Breast epithelium (tissue), 4 donors: ENCODE data around the gene QSOX2. TPM values are rescaled to one million over a fixed set of nuclear protein-coding genes. Genes with fewer than 3 reads are reported as not detected.

Experiments
- DNase-seq, 2 donors: peaks; one replicate each; pipeline ENCODE4 v3.0.0-alpha.2; 2019; ENCODE audit warnings: low spot score in 2 of 2
- H3K27ac ChIP-seq, 2 donors: fragments of 200-600 bp; sonication (generic) in 1 of 2; one replicate each; pipeline ENCODE4 v1.5.1; 2016 to 2019; ENCODE audit warnings: mild to moderate bottlenecking in 1 of 2
- H3K27me3 ChIP-seq, 2 donors: fragments of 200-600 bp; sonication (generic) in 1 of 2; one replicate each; pipeline versions ENCODE4 v1.5.1 to v1.6.0; 2017 to 2019; ENCODE audit warnings: control low read depth in 1 of 2, mild to moderate bottlenecking in 1 of 2
- H3K36me3 ChIP-seq: fragments of 200-600 bp; one replicate; pipeline ENCODE4 v1.5.1; 2019
- H3K4me1 ChIP-seq, 2 donors: fragments of 200-600 bp; sonication (generic); one replicate each; pipeline ENCODE4 v1.5.1; 2016 to 2019; ENCODE audit warnings: control low read depth in 1 of 2
- H3K4me3 ChIP-seq, 3 donors: fragments of 200-600 bp; sonication (generic); 1 replicate in 2 of 3; 2 replicates in 1 of 3; pipeline ENCODE4 v1.5.1; 2016 to 2019; ENCODE audit warnings: mild to moderate bottlenecking in 3 of 3, moderate library complexity in 2 of 3
- H3K9me3 ChIP-seq, 2 donors: fragments of 200-600 bp; sonication (generic) in 1 of 2; one replicate each; pipeline ENCODE4 v1.5.1; 2016 to 2019; ENCODE audit warnings: control low read depth in 1 of 2
- CTCF ChIP-seq, 3 donors: fragments of 450-650 bp; IDR thresholded peaks; one replicate each; pipeline ENCODE4 v1.5.1; 2016 to 2017; ENCODE audit warnings: antibody characterized with exemption in 3 of 3, mild to moderate bottlenecking in 3 of 3, moderate library complexity in 3 of 3
- POLR2A ChIP-seq: fragments of 450-650 bp; IDR thresholded peaks from one replicate; pipeline ENCODE4 v1.6.1; 2016; ENCODE audit warnings: antibody characterized with exemption, mild to moderate bottlenecking, moderate library complexity
- POLR2AphosphoS5 ChIP-seq, 3 donors: sonication (generic); formaldehyde crosslinking; IDR thresholded peaks; one replicate each; pipeline ENCODE4 v1.6.1; 2017; ENCODE audit warnings: antibody characterized with exemption in 3 of 3
- intact Hi-C: fragments of 100-400 bp; cut with DNase I; formaldehyde crosslinking; loops from one replicate; pipeline ENCODE4 v1.15.1; 2023; ENCODE audit warnings: low total_unique reads
- total RNA-seq, 3 donors: library from RNA; depleted of rRNA; stranded (reverse); fragments of >200 nt; gene quantifications; one replicate each; pipeline ENCODE4 v1.1.0, GENCODE V29; 2016

QSOX2 gene
- total RNA-seq, 3 donors from 2014 or later = 5.6 to 8.8 (median 6.2) TPM

DNA sequence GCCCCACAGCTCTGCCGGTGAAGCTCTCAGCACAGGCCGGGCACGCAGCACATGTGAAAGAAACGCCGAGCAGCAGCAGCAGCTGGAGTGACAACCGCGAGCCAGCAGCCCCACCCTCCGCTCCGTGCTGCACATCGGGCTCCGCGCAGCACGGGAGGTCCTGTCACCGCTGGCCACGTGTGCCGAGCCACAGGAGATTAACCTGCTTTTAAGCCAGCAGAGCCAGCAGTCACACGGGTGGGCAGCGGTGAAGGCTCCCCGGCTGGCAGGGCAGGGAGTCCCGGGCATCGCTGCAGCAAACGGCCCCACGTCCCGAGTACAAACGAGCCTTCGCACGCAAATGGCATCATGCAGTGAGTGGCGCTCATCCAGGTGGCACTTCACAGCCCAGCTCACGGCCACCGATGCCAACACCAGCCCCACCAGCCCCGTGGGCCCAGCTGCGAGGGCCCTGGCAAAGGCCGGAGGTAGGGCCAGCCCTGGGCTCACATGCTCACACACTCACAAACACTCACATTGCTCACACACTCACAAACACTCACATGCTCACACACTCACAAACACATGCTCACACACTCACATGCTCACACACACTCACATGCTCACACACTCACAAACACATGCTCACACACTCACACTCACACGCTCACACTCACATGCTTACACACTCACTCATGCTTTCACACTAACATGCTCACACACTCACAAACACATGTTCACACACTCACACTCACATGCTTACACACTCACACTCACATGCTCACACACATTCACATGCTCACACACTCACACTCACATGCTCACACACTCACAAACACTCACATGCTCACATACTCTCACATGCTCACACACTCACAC lies 47.2 kb upstream of the QSOX2 start:
- H3K4me3 ChIP-seq = no peak overlapping the region
- TF ChIP-seq POLR2A = no peak
- TF ChIP-seq CTCF (IDR thresholded peaks at IDR 0.05) = no peak
- TF ChIP-seq POLR2AphosphoS5 (IDR thresholded peaks at IDR 0.05) = no peak
- intact Hi-C loops = no loop called here
- no peaks in the 10 kb centered on the region for H3K36me3 ChIP-seq
- H3K4me1 ChIP-seq = no peaks in the 10 kb centered on the region
- DNase-seq = no peak
- H3K27ac ChIP-seq = no peak overlapping the region
- no peaks in the 10 kb centered on the region for H3K9me3 ChIP-seq
- H3K27me3 ChIP-seq = peaks cover 4 to 36% of the 10 kb centered on the region in 2 donors

DNA sequence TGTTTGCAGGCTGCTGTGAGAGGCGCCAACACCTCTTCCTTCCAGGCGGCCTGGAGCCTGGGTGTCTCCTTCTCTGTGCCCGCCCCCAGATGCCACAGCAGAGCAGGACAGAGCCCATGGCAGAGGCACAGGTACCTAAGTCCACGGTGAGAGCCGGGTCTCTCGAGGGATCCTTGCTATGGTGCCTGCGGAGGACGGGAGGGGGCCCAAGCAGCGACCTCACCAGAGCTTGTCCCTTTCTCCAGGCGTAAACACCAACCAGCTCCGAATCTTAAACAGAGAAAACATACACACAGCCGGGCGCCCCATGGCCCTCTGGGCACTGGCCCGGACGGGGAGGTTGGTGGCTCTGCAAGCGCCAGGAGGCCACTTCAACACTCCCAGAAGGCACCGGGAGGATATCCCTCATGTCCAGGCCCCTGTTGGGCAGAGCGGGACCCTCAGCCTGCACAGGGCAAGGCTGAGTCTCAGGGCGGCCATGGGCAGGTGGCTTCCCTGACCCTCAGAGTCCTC lies 46.5 kb upstream of the QSOX2 start:
- Histone ChIP-seq H3K27ac (no peak overlapping the region), H3K27me3 (peaks cover 4 to 43% of the 10 kb centered on the region in 2 donors), H3K36me3 (no peaks in the 10 kb centered on the region), H3K4me3 (no peak overlapping the region), H3K4me1 (no peaks in the 10 kb centered on the region), H3K9me3 (no peaks in the 10 kb centered on the region)
- intact Hi-C loops = no loop called here
- TF ChIP-seq CTCF (IDR thresholded peaks at IDR 0.05) (no peak), POLR2AphosphoS5 (IDR thresholded peaks at IDR 0.05) (no peak), POLR2A (no peak)
- DNase-seq = no peak

GRCh38 chr9:136291306-136292025 lies 45.9 kb upstream of the QSOX2 start:
- Histone ChIP-seq H3K9me3 (no peaks in the 10 kb centered on the region), H3K4me3 (no peak overlapping the region), H3K27ac (no peak overlapping the region), H3K27me3 (peaks cover 4 to 49% of the 10 kb centered on the region in 2 donors), H3K36me3 (no peaks in the 10 kb centered on the region), H3K4me1 (no peaks in the 10 kb centered on the region)
- intact Hi-C loops = loop anchor here (2.0 kb wide), 1 partner anchor 45 kb away; no protein-coding TSS in a partner anchor
- DNase-seq = no peak
- TF ChIP-seq POLR2A = no peak

DNA sequence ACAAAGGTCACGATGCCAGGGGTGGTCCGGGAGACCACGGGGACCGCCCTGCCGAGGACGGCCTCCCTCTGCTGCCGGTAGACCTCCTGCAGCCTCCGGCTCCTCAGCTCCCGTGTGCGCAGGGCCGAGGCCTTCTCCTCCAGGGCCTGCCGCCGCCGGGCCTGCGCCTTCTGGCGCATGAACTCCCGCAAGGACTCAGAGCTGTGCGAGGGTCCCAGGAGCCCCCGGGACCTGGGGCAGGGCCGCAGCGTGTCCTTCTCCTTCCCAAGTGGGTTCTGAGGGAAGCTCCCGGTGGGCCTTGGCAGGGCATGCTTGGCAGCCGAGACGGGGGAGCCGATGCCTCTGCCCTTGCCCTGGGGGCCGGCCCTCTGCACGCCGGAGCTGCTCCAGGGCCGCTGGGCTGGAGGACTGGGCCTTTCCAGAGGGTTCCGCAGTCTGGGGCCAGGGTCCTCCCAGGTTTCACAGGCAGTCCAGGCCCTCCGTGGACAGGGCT lies 44.9 kb upstream of the QSOX2 start:
- TF ChIP-seq CTCF (IDR thresholded peaks at IDR 0.05) (no peak), POLR2AphosphoS5 (IDR thresholded peaks at IDR 0.05) (no peak), POLR2A (no peak)
- Histone ChIP-seq H3K9me3 (no peaks in the 10 kb centered on the region), H3K4me1 (no peaks in the 10 kb centered on the region), H3K27me3 (peaks cover 4 to 58% of the 10 kb centered on the region in 2 donors), H3K36me3 (no peaks in the 10 kb centered on the region), H3K27ac (no peak overlapping the region), H3K4me3 (no peak overlapping the region)
- intact Hi-C loops = loop anchor here (2.0 kb wide), 1 partner anchor 46 kb away; no protein-coding TSS in a partner anchor
- DNase-seq = no peak

DNA sequence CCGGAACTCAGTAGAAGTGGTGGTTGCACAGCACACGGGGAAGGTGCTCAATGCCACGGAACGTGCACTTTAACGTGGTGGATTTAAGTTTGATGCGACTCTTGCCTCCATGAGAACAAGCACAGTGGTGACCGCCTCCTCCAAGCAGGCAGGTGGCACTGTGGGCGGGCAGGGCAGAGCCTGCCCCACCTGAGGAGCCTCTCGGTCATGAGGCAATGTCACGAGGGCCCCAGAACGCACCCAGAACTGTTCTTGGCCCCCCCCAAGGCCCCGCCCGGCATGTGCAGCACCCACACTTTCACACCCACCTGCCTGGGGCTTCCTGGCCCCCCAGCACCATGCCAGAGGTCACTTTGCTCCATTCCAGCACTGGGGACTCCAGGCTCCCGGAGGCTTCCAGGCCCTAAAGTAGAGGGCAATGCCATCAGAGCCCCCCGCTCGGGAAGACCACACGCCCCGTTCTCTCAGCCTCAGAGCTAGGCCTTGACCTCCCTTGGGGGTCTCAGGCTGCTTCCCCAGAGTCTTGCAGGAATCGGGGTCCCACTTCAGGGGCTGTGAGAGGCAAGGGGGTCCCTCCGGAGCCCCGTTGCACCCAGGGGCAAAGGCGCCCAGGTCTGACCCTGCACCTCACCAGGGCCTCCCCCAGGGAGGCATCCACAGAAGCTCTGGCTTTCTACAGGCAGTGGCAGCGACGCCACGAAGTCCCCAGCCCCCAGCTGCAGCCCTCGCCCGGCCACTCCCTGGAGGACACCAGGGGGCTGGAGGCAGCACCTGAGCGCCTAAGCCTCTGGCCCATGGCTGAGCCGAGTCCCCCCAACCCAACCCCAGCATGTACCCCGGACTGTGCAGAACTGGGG lies 44.3 kb upstream of the QSOX2 start:
- DNase-seq = no peak
- TF ChIP-seq POLR2A (no peak), CTCF (IDR thresholded peaks at IDR 0.05) (no peak), POLR2AphosphoS5 (IDR thresholded peaks at IDR 0.05) (no peak)
- no peak overlapping the region for H3K4me3 ChIP-seq
- H3K36me3 ChIP-seq = no peaks in the 10 kb centered on the region
- peaks cover 4 to 62% of the 10 kb centered on the region in 2 donors for H3K27me3 ChIP-seq
- no peaks in the 10 kb centered on the region for H3K9me3 ChIP-seq
- H3K27ac ChIP-seq = no peak overlapping the region
- H3K4me1 ChIP-seq = no peaks in the 10 kb centered on the region
- intact Hi-C loops = loop anchor here (2.0 kb wide), 1 partner anchor 47 kb away; no protein-coding TSS in a partner anchor
